Loucy (cell line): ENCODE data around the gene DEPDC4.
"Not testable (repeated sequence)": the region's sequence is repeated elsewhere in the genome, so short reads cannot be mapped to it uniquely, and the experiment has no call there.

Experiments
- H2AFZ ChIP-seq: fragments of 200-600 bp; sonication (generic); 2 replicates; pipeline ENCODE4 v1.6.0; 2016; ENCODE audit warnings: antibody characterized with exemption, mild to moderate bottlenecking, low read length, moderate library complexity
- H3F3A ChIP-seq: fragments of 200-600 bp; 2 replicates; pipeline ENCODE4 v1.6.0; 2016; ENCODE audit warnings: antibody characterized with exemption, low read depth, mild to moderate bottlenecking
- H3K27me3 ChIP-seq: fragments of 200-600 bp; sonication (generic); 2 replicates; pipeline ENCODE4 v1.6.1; 2014; ENCODE audit warnings: low read length, mild to moderate bottlenecking; ENCODE audit not compliant: insufficient read depth, poor library complexity, severe bottlenecking
- H3K36me3 ChIP-seq: fragments of 200-600 bp; sonication (generic); 2 replicates; pipeline ENCODE4 v1.6.1; 2016; ENCODE audit warnings: low read length; ENCODE audit not compliant: insufficient read depth
- H3K4me1 ChIP-seq: fragments of 200-600 bp; sonication (generic); 2 replicates; pipeline ENCODE4 v1.5.1; 2014; ENCODE audit warnings: low read length, mild to moderate bottlenecking; ENCODE audit not compliant: insufficient read depth, poor library complexity, severe bottlenecking
- H3K4me2 ChIP-seq: fragments of 200-600 bp; sonication (generic); 2 replicates; pipeline ENCODE4 v1.6.0; 2014; ENCODE audit warnings: antibody characterized with exemption, low read length, low read depth, mild to moderate bottlenecking; ENCODE audit not compliant: poor library complexity, severe bottlenecking
- H3K4me3 ChIP-seq: fragments of 200-600 bp; sonication (generic); 2 replicates; pipeline ENCODE4 v1.5.1; 2014; ENCODE audit warnings: low read length, mild to moderate bottlenecking, mixed read lengths; ENCODE audit not compliant: poor library complexity, severe bottlenecking
- H3K79me2 ChIP-seq: fragments of 200-600 bp; sonication (generic); 2 replicates; pipeline ENCODE4 v1.6.1; 2014; ENCODE audit warnings: low read length; ENCODE audit not compliant: insufficient read depth
- H3K9ac ChIP-seq: fragments of 200-600 bp; sonication (generic); 2 replicates; pipeline ENCODE4 v1.6.0; 2014; ENCODE audit warnings: mild to moderate bottlenecking, low read depth, low read length, moderate library complexity; ENCODE audit not compliant: poor library complexity, severe bottlenecking
- H3K9me2 ChIP-seq: fragments of 200-600 bp; sonication (generic); replicated peaks from 2 replicates; pipeline ENCODE4 v1.6.1; 2016; ENCODE audit warnings: low read depth, low read length, mixed read lengths
- H3K9me3 ChIP-seq: fragments of 200-600 bp; sonication (generic); 2 replicates; pipeline ENCODE4 v1.6.1; 2014; ENCODE audit warnings: mild to moderate bottlenecking, antibody characterized with exemption, low read length, low read depth; ENCODE audit not compliant: insufficient read depth
- H4K20me1 ChIP-seq: fragments of 200-600 bp; sonication (generic); 2 replicates; pipeline ENCODE4 v1.6.0; 2014; ENCODE audit warnings: antibody characterized with exemption, low read length, mild to moderate bottlenecking; ENCODE audit not compliant: insufficient read depth, poor library complexity, severe bottlenecking
- EZH2phosphoT487 ChIP-seq: fragments of 200-600 bp; IDR thresholded peaks from 2 replicates; pipeline ENCODE4 v1.6.1; 2018; ENCODE audit warnings: antibody characterized with exemption, mild to moderate bottlenecking, moderate library complexity, borderline replicate concordance
- TF ChIP-seq, protein P1 (sequence below): fragments of 200-600 bp; sonication (generic); conservative IDR thresholded peaks from 2 replicates; pipeline ENCODE4 v1.5.1; 2014; ENCODE audit warnings: mild to moderate bottlenecking, antibody characterized with exemption, low read length

DEPDC4 gene

DNA sequence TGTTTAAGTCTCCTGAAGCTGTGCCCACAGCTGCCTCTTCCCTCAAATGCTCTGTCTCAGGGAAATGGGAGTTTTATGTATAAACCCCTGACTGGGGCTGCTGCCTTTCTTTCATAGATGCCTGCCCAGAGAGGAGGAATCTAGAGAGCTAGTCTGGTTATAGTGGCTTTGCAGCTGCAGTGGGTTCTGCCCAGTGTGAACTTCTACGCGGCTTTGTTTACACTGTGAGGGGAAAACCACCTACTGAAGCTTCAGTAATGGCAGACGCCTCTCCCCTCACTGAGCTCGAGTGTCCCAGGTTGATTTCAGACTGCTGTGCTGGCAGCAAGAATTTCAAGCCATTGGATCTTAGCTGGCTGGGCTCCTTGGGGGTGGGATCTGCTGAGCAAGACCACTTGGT is 37.0 kb upstream of the DEPDC4 start:
- no peak overlapping the region for H2AFZ ChIP-seq
- H3K4me1 ChIP-seq = no peaks in the 10 kb centered on the region
- H3K9me2 ChIP-seq = no peaks in the 10 kb centered on the region
- H3K9ac ChIP-seq = no peak overlapping the region
- no peak overlapping the region for H3K4me2 ChIP-seq
- no peaks in the 10 kb centered on the region for H4K20me1 ChIP-seq
- H3K4me3 ChIP-seq = no peak overlapping the region
- peaks cover 45% of the 10 kb centered on the region; the same call in 1 of the 2 replicates for H3K36me3 ChIP-seq
- TF ChIP-seq, protein P1, sequence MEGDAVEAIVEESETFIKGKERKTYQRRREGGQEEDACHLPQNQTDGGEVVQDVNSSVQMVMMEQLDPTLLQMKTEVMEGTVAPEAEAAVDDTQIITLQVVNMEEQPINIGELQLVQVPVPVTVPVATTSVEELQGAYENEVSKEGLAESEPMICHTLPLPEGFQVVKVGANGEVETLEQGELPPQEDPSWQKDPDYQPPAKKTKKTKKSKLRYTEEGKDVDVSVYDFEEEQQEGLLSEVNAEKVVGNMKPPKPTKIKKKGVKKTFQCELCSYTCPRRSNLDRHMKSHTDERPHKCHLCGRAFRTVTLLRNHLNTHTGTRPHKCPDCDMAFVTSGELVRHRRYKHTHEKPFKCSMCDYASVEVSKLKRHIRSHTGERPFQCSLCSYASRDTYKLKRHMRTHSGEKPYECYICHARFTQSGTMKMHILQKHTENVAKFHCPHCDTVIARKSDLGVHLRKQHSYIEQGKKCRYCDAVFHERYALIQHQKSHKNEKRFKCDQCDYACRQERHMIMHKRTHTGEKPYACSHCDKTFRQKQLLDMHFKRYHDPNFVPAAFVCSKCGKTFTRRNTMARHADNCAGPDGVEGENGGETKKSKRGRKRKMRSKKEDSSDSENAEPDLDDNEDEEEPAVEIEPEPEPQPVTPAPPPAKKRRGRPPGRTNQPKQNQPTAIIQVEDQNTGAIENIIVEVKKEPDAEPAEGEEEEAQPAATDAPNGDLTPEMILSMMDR = no peak
- TF ChIP-seq EZH2phosphoT487 = no peak
- no peaks in the 10 kb centered on the region for H3K27me3 ChIP-seq
- H3K9me3 ChIP-seq = no peaks in the 10 kb centered on the region
- H3F3A ChIP-seq = no peaks in the 10 kb centered on the region
- H3K79me2 ChIP-seq = peaks cover 3% of the 10 kb centered on the region; the same call in 1 of the 2 replicates

DNA sequence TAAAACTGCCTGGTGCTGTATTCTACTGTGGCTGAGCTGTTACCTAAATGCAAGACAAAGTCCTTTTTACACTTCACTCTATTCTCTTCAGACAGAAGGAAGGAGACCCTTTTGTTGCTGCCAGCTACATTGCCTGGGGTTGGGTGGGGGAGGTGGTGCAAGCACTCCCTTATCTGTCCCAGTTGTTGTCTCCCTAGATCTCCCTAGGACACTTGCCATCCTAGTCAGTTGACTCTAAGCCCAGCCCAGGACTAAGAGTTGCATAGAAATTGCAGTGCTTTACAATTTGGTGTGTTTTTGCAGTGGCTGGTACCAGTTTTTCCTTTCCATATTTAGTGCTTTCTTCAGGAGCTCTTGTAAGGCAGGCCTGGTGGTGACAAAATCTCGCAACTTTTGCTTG is 35.2 kb upstream of the DEPDC4 start:
- Histone ChIP-seq H3K4me3 (no peak overlapping the region), H3K9me2 (no peaks in the 10 kb centered on the region), H3F3A (no peaks in the 10 kb centered on the region), H3K27me3 (no peaks in the 10 kb centered on the region), H3K36me3 (peaks cover 49% of the 10 kb centered on the region; the same call in 1 of the 2 replicates), H3K9me3 (no peaks in the 10 kb centered on the region), H3K79me2 (peaks cover 3% of the 10 kb centered on the region; the same call in 1 of the 2 replicates), H2AFZ (no peak overlapping the region), H3K9ac (no peak overlapping the region), H3K4me1 (no peaks in the 10 kb centered on the region), H3K4me2 (no peak overlapping the region), H4K20me1 (no peaks in the 10 kb centered on the region)
- no peak for TF ChIP-seq EZH2phosphoT487
- TF ChIP-seq, protein P1 = no peak

DNA sequence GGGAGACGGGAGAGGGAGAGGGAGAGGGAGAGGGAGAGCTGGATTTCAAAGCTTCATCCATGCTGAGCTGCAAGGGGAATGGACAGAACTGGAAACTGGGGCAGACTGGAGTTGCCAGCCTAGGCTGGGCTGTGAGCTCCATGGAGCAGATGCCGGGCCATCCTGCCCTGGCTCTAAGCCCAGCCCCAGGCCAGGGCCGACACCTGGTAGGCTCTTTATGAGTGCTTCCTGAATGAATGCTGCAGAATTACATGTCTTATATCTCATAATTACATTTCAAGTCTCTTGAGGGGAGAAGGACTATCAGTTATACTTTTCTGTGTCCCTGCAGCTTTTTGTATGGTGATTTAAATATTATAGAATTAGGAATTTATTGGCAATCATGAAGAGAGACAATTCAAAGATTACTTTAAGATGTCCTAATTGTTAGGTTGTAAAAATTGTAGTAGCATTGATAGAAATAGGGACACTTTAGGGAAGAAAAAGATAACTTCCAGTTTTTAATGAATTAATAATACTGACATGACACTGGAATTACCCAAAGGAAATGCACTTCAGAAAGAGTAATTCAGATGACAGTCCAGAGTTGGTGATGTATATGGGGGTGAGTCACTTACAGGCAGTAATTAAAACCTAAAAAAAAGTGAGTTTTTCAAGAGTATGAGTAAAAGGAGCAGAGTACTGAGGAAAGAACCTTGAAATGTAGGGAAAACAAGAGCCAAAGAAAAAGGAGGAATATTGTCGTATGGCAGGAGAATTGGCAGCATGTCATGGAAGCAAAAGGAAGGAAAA is 29.1 kb upstream of the DEPDC4 start:
- Histone ChIP-seq H3K4me1 (no peaks in the 10 kb centered on the region), H2AFZ (no peak overlapping the region), H3K9ac (no peak overlapping the region), H3K4me2 (no peak overlapping the region), H4K20me1 (no peaks in the 10 kb centered on the region), H3K79me2 (no peaks in the 10 kb centered on the region), H3F3A (no peaks in the 10 kb centered on the region), H3K36me3 (peaks cover 42% of the 10 kb centered on the region), H3K27me3 (no peaks in the 10 kb centered on the region), H3K9me3 (no peaks in the 10 kb centered on the region), H3K9me2 (no peaks in the 10 kb centered on the region), H3K4me3 (no peak overlapping the region)
- TF ChIP-seq EZH2phosphoT487 = no peak
- TF ChIP-seq, protein P1 = no peak

DNA sequence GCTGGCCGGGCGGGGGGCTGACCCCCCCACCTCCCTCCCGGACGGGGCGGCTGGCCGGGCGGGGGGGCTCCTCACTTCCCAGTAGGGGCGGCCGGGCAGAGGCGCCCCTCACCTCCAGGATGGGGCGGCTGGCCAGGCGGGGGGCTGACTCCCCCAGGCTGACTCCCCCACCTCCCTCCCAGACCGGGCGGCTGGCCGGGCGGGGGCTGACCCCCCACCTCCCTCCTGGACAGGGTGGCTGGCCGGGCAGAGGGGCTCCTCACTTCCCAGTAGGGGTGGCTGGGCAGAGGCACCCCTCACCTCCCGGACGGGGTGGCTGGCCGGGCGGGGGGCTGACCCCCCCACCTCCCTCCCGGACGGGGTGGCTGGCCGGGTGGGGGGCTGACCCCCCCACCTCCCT is 27.5 kb upstream of the DEPDC4 start:
- H3F3A ChIP-seq, H3K27me3 ChIP-seq, H3K9ac ChIP-seq, H3K4me1 ChIP-seq, H4K20me1 ChIP-seq, H3K4me3 ChIP-seq, H3K79me2 ChIP-seq, H2AFZ ChIP-seq, H3K9me2 ChIP-seq, H3K4me2 ChIP-seq, H3K9me3 ChIP-seq: not testable (repeated sequence)
- peaks cover 29% of the 10 kb centered on the region for H3K36me3 ChIP-seq
